SKM-1 (cell line): ENCODE measurements around the gene LARGE1.

Source experiments
- DNase-seq: peaks from one replicate; lab custom pipeline; 2025; ENCODE audit not compliant: unreplicated experiment; lab: John Stamatoyannopoulos, UW

Gene LARGE1

GRCh38 chr22:33451866-33452469 lies 468.3 kb downstream of the LARGE1 start:
- no peak for DNase-seq

- DNase-seq: no peak
These were observed 469.5 kb downstream of the LARGE1 start for GRCh38 chr22:33450756-33451155.

- DNase-seq: no peak
These were observed 472.5 kb downstream of the LARGE1 start for GRCh38 chr22:33447733-33448132.

GRCh38 chr22:33443683-33444082 lies 476.6 kb downstream of the LARGE1 start:
- no peak for DNase-seq

- no peak for DNase-seq
These were observed 479.5 kb downstream of the LARGE1 start for GRCh38 chr22:33440756-33441155.

GRCh38 chr22:33438273-33438672 lies 482.0 kb downstream of the LARGE1 start:
- DNase-seq: no peak

GRCh38 chr22:33431300-33431699 lies 489.0 kb downstream of the LARGE1 start:
- DNase-seq: no peak

- no peak for DNase-seq
These were observed 491.0 kb downstream of the LARGE1 start for GRCh38 chr22:33429281-33429680.

- no peak for DNase-seq
These were observed 492.8 kb downstream of the LARGE1 start for GRCh38 chr22:33427461-33427860.

GRCh38 chr22:33426451-33426850 lies 493.8 kb downstream of the LARGE1 start:
- no peak for DNase-seq

- no peak for DNase-seq
These were observed 498.4 kb downstream of the LARGE1 start for GRCh38 chr22:33421859-33422258.

- no peak for DNase-seq
These were observed 501.8 kb downstream of the LARGE1 start for GRCh38 chr22:33418484-33418883.

- no peak for DNase-seq
These were observed 504.9 kb downstream of the LARGE1 start for GRCh38 chr22:33415401-33415800.

- DNase-seq: no peak
These were observed 511.2 kb downstream of the LARGE1 start for GRCh38 chr22:33409079-33409478.

- no peak for DNase-seq
These were observed 515.1 kb downstream of the LARGE1 start for GRCh38 chr22:33405194-33405593.

GRCh38 chr22:33404723-33405122 lies 515.6 kb downstream of the LARGE1 start:
- DNase-seq: no peak

- no peak for DNase-seq
These were observed 518.0 kb downstream of the LARGE1 start for GRCh38 chr22:33402325-33402724.

- DNase-seq: no peak
These were observed 519.0 kb downstream of the LARGE1 start for GRCh38 chr22:33401291-33401690.

- DNase-seq: no peak
These were observed 519.4 kb downstream of the LARGE1 start for GRCh38 chr22:33400891-33401290.

- no peak for DNase-seq
These were observed 520.0 kb downstream of the LARGE1 start for GRCh38 chr22:33400061-33400840.

- DNase-seq: no peak
These were observed 522.8 kb downstream of the LARGE1 start for GRCh38 chr22:33397381-33397907.

GRCh38 chr22:33393432-33393831 lies 526.8 kb downstream of the LARGE1 start:
- DNase-seq: no peak
